HepG2 (cell line): Measurements from ENCODE around the gene OR1D5. TPM values are rescaled to one million over a fixed set of nuclear protein-coding genes. Genes with fewer than 3 reads are reported as not detected.

Source experiments
- ATAC-seq: fragments of 200-7000 bp; cut with Tn5 transposase; 3 replicates; pipeline ENCODE4 v1.9.1; 2020; ENCODE audit warnings: mild to moderate bottlenecking, moderate library complexity
- BruUV-seq: library from RNA; stranded (reverse); fragments of 400-500 nt; replicated peaks from 2 replicates; lab custom pipeline; 2021; lab: Mats Ljungman, UMichigan
- CTCF ChIA-PET: fragments of 300-600 bp; formaldehyde crosslinking; extraction: SDS; loops from one replicate; lab custom pipeline; 2021; ENCODE audit warnings: low total read pairs, inconsistent platforms, low intra/inter-chr PET ratio; lab: Yijun Ruan, JAX
- POLR2A ChIA-PET: fragments of 350-600 bp; sonication (Branson Sonifier 250); formaldehyde crosslinking; loops from one replicate; lab custom pipeline; 2020; ENCODE audit warnings: antibody characterized with exemption, inconsistent platforms; lab: Yijun Ruan, JAX
- DNase-seq: peaks from one replicate; pipeline ENCODE4 v3.0.0-alpha.2; 2015; ENCODE audit warnings: low spot score
- FAIRE-seq: peaks from 3 replicates; lab custom pipeline; 2011; peaks lifted over from hg19 to GRCh38; lab: Jason Lieb, UNC
- H2AFZ ChIP-seq: one replicate; pipeline ENCODE4 v1.6.1; 2011; ENCODE audit warnings: low read length, inconsistent platforms
- H3K27ac ChIP-seq: fragments of 300-600 bp; 3 replicates; pipeline ENCODE4 v1.8.0; 2011; ENCODE audit warnings: mixed run types, mild to moderate bottlenecking, mixed read lengths, low read length, inconsistent platforms; ENCODE audit not compliant: insufficient read depth; ENCODE audit errors: extremely low read length
- H3K27me3 ChIP-seq, 2 experiments: fragments of 200-600 bp in 1 of 2; 2 replicates in 1 of 2; 3 replicates in 1 of 2; pipeline versions ENCODE4 v1.6.0 to v1.8.0; 2011; ENCODE audit warnings: low read length in 2 of 2, mild to moderate bottlenecking in 2 of 2, moderate library complexity in 2 of 2, inconsistent platforms in 1 of 2; ENCODE audit not compliant: insufficient read depth in 2 of 2, control insufficient read depth in 1 of 2
- H3K36me3 ChIP-seq, 2 experiments: fragments of 200-600 bp in 1 of 2; replicated peaks in 1 of 2; 2 replicates in 1 of 2; 3 replicates in 1 of 2; pipeline versions ENCODE4 v1.5.1 to v1.8.0; 2011; ENCODE audit warnings: low read length in 2 of 2, inconsistent platforms in 1 of 2; ENCODE audit not compliant: insufficient read depth in 2 of 2, control insufficient read depth in 1 of 2
- H3K4me1 ChIP-seq: 2 replicates; pipeline ENCODE4 v1.5.1; 2012; ENCODE audit warnings: low read length, inconsistent platforms; ENCODE audit not compliant: insufficient read depth
- H3K4me2 ChIP-seq: 2 replicates; pipeline ENCODE4 v1.6.0; 2011; ENCODE audit warnings: low read depth, low read length, inconsistent platforms
- H3K4me3 ChIP-seq, 3 experiments: fragments of 200-600 bp in 1 of 3; sonication (generic), shearing (Covaris generic) in 1 of 3; replicated peaks in 1 of 3; 2 replicates each; pipeline ENCODE4 v1.5.1; 2011 to 2016; ENCODE audit warnings: low read length in 3 of 3, inconsistent platforms in 2 of 3, low read depth in 2 of 3, mild to moderate bottlenecking in 2 of 3, control low read depth in 1 of 3, mixed read lengths in 1 of 3; ENCODE audit not compliant: insufficient read depth in 1 of 3
- H3K79me2 ChIP-seq: one replicate; pipeline ENCODE4 v1.6.1; 2011; ENCODE audit warnings: low read length, inconsistent platforms; ENCODE audit not compliant: insufficient read depth
- H3K9ac ChIP-seq: 2 replicates; pipeline ENCODE4 v1.6.0; 2011; ENCODE audit warnings: mild to moderate bottlenecking, low read depth, low read length, inconsistent platforms; ENCODE audit not compliant: insufficient read depth
- H3K9me3 ChIP-seq: 2 replicates; pipeline ENCODE4 v1.5.1; 2012; ENCODE audit warnings: mild to moderate bottlenecking, low read length
- H4K20me1 ChIP-seq: 2 replicates; pipeline ENCODE4 v1.6.0; 2011; ENCODE audit warnings: inconsistent platforms, mild to moderate bottlenecking, low read length, moderate library complexity; ENCODE audit not compliant: insufficient read depth
- DMTF1 ChIP-seq: sonication (generic); formaldehyde crosslinking; IDR thresholded peaks from 2 replicates; pipeline ENCODE4 v1.4.0; 2020; ENCODE audit warnings: mild to moderate bottlenecking, missing genetic modification reagents
- HES4 ChIP-seq: sonication (generic); formaldehyde crosslinking; IDR thresholded peaks from 2 replicates; pipeline ENCODE4 v1.9.0; 2021; ENCODE audit warnings: mild to moderate bottlenecking, missing genetic modification reagents, borderline replicate concordance
- RBFOX2 ChIP-seq: fragments of 200-400 bp; formaldehyde crosslinking; IDR thresholded peaks from 2 replicates; pipeline ENCODE4 v1.6.1; 2017; ENCODE audit warnings: low read depth, mild to moderate bottlenecking, low read length
- REPIN1 ChIP-seq: sonication (generic); formaldehyde crosslinking; IDR thresholded peaks from 2 replicates; pipeline ENCODE4 v1.8.0; 2022; ENCODE audit warnings: missing genetic modification reagents, low read depth, mild to moderate bottlenecking, borderline replicate concordance
- SOX6 ChIP-seq, 2 experiments: fragments of 450-650 bp in 1 of 2; sonication (generic) in 1 of 2; formaldehyde crosslinking in 1 of 2; IDR thresholded peaks; 2 replicates each; pipeline versions ENCODE4 v1.4.0 to v1.6.1; 2017 to 2020; ENCODE audit warnings: antibody characterized with exemption in 1 of 2, mild to moderate bottlenecking in 1 of 2, missing genetic modification reagents in 1 of 2
- ZBTB7B ChIP-seq: sonication (generic); formaldehyde crosslinking; IDR thresholded peaks from 2 replicates; pipeline ENCODE4 v1.4.0; 2020; ENCODE audit warnings: missing genetic modification reagents
- ZNF276 ChIP-seq: sonication (generic); formaldehyde crosslinking; IDR thresholded peaks from 2 replicates; pipeline ENCODE4 v1.4.0; 2020; ENCODE audit warnings: mild to moderate bottlenecking, low read depth, missing genetic modification reagents
- ZNF562 ChIP-seq: sonication (generic); formaldehyde crosslinking; IDR thresholded peaks from 2 replicates; pipeline ENCODE4 v1.8.0; 2022; ENCODE audit warnings: missing genetic modification reagents, borderline replicate concordance
- ZNF772 ChIP-seq: sonication (generic); formaldehyde crosslinking; IDR thresholded peaks from 2 replicates; pipeline ENCODE4 v1.5.0; 2020; ENCODE audit warnings: mild to moderate bottlenecking, missing genetic modification reagents
- ZSCAN21 ChIP-seq: sonication (generic); formaldehyde crosslinking; IDR thresholded peaks from 2 replicates; pipeline ENCODE4 v1.8.0; 2022; ENCODE audit warnings: mild to moderate bottlenecking, missing genetic modification reagents, moderate library complexity, borderline replicate concordance
- WGBS: methylation state at CpG from one replicate; pipeline ENCODE4 v1.1.6; 2017; ENCODE audit warnings: low lambda C conversion rate; 5-methylcytosine and 5-hydroxymethylcytosine counted together
- in situ Hi-C: cut with HindIII; loops from 2 replicates; pipeline ENCODE4 v1.10.0; 2017; ENCODE audit warnings: low pct_unique_long_range_greater_than_20kb; ENCODE audit not compliant: extremely low pct_ligation_motif_present
- intact Hi-C: fragments of 100-400 bp; cut with micrococcal nuclease; formaldehyde crosslinking; loops from one replicate; pipeline ENCODE4 v1.10.0; 2022; ENCODE audit not compliant: unreplicated experiment
- polyA plus RNA-seq, 8 experiments: library from polyadenylated mRNA; depleted of rRNA in 3 of 8; stranded (reverse) in 7 of 8; unstranded in 1 of 8; fragments of >200 nt; fragmentation: Illumina TruSeq in 4 of 8; extraction: Trizol in 4 of 8; gene quantifications; 2 replicates each; pipeline versions ENCODE4 v1.2.1 to v1.2.3, GENCODE V29; 2011 to 2016; ENCODE audit warnings: low read depth in 4 of 8, missing spikeins in 1 of 8, mixed read lengths in 1 of 8; ENCODE audit not compliant: insufficient read depth in 1 of 8
- total RNA-seq, 5 experiments: library from RNA; depleted of rRNA; stranded (reverse); fragments of >200 nt; fragmentation: Illumina TruSeq; extraction: Trizol; gene quantifications; 2 replicates each; pipeline ENCODE4 v1.2.3, GENCODE V29; 2016; ENCODE audit warnings: low read depth in 1 of 5
- TF ChIP-seq, protein P1 (sequence below): sonication (generic); formaldehyde crosslinking; IDR thresholded peaks from 2 replicates; pipeline ENCODE4; 2020; ENCODE audit warnings: missing genetic modification reagents, mild to moderate bottlenecking, borderline replicate concordance

OR1D5 gene
- total and polyA plus RNA-seq, 2 of the 13 experiments (the other 11 are each of a cell fraction or from before 2014, with no cell fraction given) = not detected

- H2AFZ ChIP-seq = no peak overlapping the region
- no peak overlapping the region for H3K4me3 ChIP-seq
- 81% methylated on average over 7 of the region's 9 CpGs for WGBS
- no peak overlapping the region for H3K4me2 ChIP-seq
- DNase-seq (no peak), FAIRE-seq (no peak), ATAC-seq (no peak)
- no TSS peak for BruUV-seq
- peaks cover 10 to 31% of the 10 kb centered on the region in 2 experiments for H3K36me3 ChIP-seq
- intact Hi-C loops (no loop called here), in situ Hi-C loops (loop anchor here (5.0 to 10.0 kb wide), 3 partner anchors 82 to 192 kb away; no protein-coding TSS in a partner anchor)
- ChIA-PET CTCF (no interaction called here), POLR2A (no interaction called here)
- no peaks in the 10 kb centered on the region for H3K79me2 ChIP-seq
- H3K27ac ChIP-seq = no peak overlapping the region
- H3K4me1 ChIP-seq = no peaks in the 10 kb centered on the region
- H3K27me3 ChIP-seq = no peaks in the 10 kb centered on the region
- no peak for TF ChIP-seq ZNF772 (CRISPR knock-in tag)
- TF ChIP-seq DMTF1 = no peak
- TF ChIP-seq REPIN1 = no peak
- TF ChIP-seq HES4 (CRISPR knock-in tag) = no peak
- no peak for TF ChIP-seq ZSCAN21 (CRISPR knock-in tag)
- no peak for TF ChIP-seq ZBTB7B
- no peak for TF ChIP-seq RBFOX2
- no peak for TF ChIP-seq ZNF276
- TF ChIP-seq, protein P1, sequence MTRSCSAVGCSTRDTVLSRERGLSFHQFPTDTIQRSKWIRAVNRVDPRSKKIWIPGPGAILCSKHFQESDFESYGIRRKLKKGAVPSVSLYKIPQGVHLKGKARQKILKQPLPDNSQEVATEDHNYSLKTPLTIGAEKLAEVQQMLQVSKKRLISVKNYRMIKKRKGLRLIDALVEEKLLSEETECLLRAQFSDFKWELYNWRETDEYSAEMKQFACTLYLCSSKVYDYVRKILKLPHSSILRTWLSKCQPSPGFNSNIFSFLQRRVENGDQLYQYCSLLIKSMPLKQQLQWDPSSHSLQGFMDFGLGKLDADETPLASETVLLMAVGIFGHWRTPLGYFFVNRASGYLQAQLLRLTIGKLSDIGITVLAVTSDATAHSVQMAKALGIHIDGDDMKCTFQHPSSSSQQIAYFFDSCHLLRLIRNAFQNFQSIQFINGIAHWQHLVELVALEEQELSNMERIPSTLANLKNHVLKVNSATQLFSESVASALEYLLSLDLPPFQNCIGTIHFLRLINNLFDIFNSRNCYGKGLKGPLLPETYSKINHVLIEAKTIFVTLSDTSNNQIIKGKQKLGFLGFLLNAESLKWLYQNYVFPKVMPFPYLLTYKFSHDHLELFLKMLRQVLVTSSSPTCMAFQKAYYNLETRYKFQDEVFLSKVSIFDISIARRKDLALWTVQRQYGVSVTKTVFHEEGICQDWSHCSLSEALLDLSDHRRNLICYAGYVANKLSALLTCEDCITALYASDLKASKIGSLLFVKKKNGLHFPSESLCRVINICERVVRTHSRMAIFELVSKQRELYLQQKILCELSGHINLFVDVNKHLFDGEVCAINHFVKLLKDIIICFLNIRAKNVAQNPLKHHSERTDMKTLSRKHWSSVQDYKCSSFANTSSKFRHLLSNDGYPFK (CRISPR knock-in tag) = no peak
- no peak for TF ChIP-seq ZNF562
- no peak for TF ChIP-seq SOX6 (IDR thresholded peaks at IDR 0.05)
- no peak for TF ChIP-seq SOX6 (CRISPR knock-in tag; IDR thresholded peaks at IDR 0.05)
- no peaks in the 10 kb centered on the region for H4K20me1 ChIP-seq
- peaks cover 11% of the 10 kb centered on the region for H3K9me3 ChIP-seq
- H3K9ac ChIP-seq = no peak overlapping the region
Observed at GRCh38 chr17:3019761-3020160, 43.6 kb downstream of the OR1D5 start.
